Body of pancreas (tissue), 4 donors: ENCODE results near the gene PGA5.
"Not testable (repeated sequence)": the region's sequence is repeated elsewhere in the genome, so short reads cannot be mapped to it uniquely, and the experiment has no call there.

Experiments
- CTCF ChIP-seq, 7 experiments: fragments of 450-650 bp in 4 of 7; fragments of 200-600 bp in 3 of 7; sonication (generic) in 3 of 7; IDR thresholded peaks; one replicate each; pipeline ENCODE4 v1.5.1; 2016 to 2019; ENCODE audit warnings: antibody characterized with exemption in 7 of 7
- POLR2A ChIP-seq, 3 donors: fragments of 450-650 bp; IDR thresholded peaks; one replicate each; pipeline ENCODE4 v1.6.1; 2016; ENCODE audit warnings: antibody characterized with exemption in 3 of 3, mild to moderate bottlenecking in 2 of 3

GRCh38 chr11:61248071-61248470 is 7.1 kb downstream of the PGA5 start:
- not testable (repeated sequence) for TF ChIP-seq CTCF, POLR2A (IDR thresholded peaks at IDR 0.05)
